Bronchial epithelial cell (primary cell): ENCODE measurements around the gene OSBPL7. TPM values are rescaled to one million over a fixed set of nuclear protein-coding genes. Genes with fewer than 3 reads are reported as not detected.

Experiments used
- DNase-seq: peaks from one replicate; pipeline ENCODE4 v3.0.0-alpha.2; 2010; ENCODE audit warnings: low read depth
- FAIRE-seq: peaks from 2 replicates; lab custom pipeline; 2011; peaks lifted over from hg19 to GRCh38; lab: Jason Lieb, UNC
- H3K27me3 ChIP-seq: 2 replicates; pipeline ENCODE4 v1.5.1; 2011; ENCODE audit warnings: low read length; ENCODE audit not compliant: control insufficient read depth, insufficient read depth
- H3K36me3 ChIP-seq: 2 replicates; pipeline ENCODE4 v1.5.1; 2011; ENCODE audit warnings: low read length; ENCODE audit not compliant: control insufficient read depth, insufficient read depth
- H3K4me3 ChIP-seq: 2 replicates; pipeline ENCODE4 v1.5.1; 2011; ENCODE audit warnings: mild to moderate bottlenecking, low read depth, low read length, control low read depth
- total RNA-seq: library from RNA; depleted of rRNA; stranded (reverse); fragments of >200 nt; gene quantifications from 2 replicates; pipeline ENCODE4 v1.2.1, GENCODE V29; 2014
- TF ChIP-seq, protein P1 (sequence below): IDR thresholded peaks from 2 replicates; pipeline ENCODE4 v1.5.1; 2011; ENCODE audit warnings: mild to moderate bottlenecking, moderate library complexity, low read length, control low read depth, inconsistent platforms; ENCODE audit not compliant: insufficient read depth, severe bottlenecking

Gene OSBPL7
- total RNA-seq, 1 donor from 2014 or later, result 1.3 TPM

DNA sequence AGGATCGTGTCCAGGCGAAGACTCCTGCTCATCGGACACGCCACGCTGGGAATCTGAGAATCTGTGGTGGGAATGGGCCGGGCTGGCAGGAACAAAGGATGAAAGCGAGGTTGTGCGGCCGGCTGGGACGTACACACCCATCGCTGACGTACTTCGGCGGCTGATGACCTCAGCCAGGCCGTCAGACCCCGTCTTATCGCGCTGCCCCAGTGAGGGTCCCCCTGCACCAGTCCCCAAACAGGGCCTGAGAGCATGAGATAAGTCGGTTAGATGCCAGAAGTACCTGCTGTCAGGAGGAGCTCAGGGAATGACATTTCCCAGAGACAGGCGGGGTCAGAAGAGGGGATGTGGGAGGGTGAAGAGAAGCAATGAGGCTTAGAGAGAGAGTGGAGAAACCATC lies 45.3 kb upstream of the OSBPL7 start:
- peak; percentile 52 for FAIRE-seq
- Histone ChIP-seq H3K4me3 (no peak overlapping the region), H3K27me3 (no peaks in the 10 kb centered on the region), H3K36me3 (no peaks in the 10 kb centered on the region)
- peak; percentile 48 for DNase-seq
- TF ChIP-seq, protein P1, sequence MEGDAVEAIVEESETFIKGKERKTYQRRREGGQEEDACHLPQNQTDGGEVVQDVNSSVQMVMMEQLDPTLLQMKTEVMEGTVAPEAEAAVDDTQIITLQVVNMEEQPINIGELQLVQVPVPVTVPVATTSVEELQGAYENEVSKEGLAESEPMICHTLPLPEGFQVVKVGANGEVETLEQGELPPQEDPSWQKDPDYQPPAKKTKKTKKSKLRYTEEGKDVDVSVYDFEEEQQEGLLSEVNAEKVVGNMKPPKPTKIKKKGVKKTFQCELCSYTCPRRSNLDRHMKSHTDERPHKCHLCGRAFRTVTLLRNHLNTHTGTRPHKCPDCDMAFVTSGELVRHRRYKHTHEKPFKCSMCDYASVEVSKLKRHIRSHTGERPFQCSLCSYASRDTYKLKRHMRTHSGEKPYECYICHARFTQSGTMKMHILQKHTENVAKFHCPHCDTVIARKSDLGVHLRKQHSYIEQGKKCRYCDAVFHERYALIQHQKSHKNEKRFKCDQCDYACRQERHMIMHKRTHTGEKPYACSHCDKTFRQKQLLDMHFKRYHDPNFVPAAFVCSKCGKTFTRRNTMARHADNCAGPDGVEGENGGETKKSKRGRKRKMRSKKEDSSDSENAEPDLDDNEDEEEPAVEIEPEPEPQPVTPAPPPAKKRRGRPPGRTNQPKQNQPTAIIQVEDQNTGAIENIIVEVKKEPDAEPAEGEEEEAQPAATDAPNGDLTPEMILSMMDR, result no peak

DNA sequence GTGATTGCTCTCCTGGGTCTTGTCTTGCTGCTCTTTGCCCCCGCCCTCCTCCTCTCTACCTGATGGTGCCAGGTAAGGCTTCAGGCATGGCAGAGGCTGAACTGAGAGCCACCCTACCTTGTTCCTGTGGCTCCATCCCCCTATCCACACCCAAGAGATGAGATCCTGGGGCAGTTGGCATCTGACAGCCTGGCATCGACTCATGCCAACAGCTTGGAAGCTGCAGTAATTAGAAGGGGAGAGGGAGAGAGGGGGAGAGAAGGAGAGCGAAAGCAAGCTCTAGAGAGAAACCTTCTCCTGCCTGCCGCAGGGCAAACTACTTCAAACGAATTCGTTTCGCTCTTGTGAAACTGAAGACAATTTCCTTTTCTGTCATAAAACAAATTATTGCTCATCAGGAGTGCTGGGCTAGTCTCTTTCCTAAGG lies 43.2 kb upstream of the OSBPL7 start:
- FAIRE-seq (peak; percentile 83), DNase-seq (peak; percentile 79)
- Histone ChIP-seq H3K27me3 (no peaks in the 10 kb centered on the region), H3K36me3 (no peaks in the 10 kb centered on the region), H3K4me3 (no peak overlapping the region)
- TF ChIP-seq, protein P1, result no peak

DNA sequence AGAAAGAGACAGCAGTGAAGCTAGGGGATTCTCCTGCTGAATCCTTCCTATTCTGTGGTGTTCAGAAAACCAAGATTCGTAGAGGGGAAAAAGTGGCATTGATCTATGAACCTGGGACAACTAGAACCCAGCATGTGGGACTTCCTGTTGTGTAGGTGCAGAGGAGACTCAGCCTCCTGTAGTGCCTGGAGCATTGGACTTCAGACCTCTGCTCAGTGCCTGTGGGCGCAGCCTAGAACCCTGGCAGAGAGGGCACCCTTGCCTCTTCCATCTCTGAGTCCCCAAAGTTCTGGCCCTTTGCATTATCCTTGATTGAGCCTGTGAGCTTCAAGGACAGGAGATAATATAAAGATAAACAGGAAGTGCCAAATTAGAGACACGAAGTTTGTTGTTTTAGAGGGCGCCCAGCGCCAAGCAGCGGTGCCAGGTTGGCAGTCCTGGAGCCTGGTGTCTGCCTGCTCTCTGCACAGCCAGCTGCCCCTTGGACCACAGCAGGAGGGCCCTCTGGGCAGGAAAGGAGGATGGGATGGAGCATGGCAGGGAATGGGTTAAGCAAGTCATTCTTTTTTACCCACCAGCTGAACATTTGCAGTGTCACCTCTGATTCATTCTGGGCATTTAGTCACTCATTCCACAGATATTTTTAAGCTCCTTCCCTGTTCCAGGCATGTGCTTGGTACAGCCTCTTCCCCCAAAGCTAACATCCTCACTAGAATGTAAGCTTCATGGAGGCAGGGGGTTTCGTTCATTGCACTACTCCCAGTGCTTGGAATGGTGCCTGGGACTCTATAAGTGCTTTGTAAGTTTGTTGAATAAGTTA lies 41.2 kb upstream of the OSBPL7 start:
- peak; percentile 23 for FAIRE-seq
- TF ChIP-seq, protein P1, result no peak
- DNase-seq, result peak; percentile 88
- H3K4me3 ChIP-seq, result no peak overlapping the region
- H3K36me3 ChIP-seq, result no peaks in the 10 kb centered on the region
- no peaks in the 10 kb centered on the region for H3K27me3 ChIP-seq

DNA sequence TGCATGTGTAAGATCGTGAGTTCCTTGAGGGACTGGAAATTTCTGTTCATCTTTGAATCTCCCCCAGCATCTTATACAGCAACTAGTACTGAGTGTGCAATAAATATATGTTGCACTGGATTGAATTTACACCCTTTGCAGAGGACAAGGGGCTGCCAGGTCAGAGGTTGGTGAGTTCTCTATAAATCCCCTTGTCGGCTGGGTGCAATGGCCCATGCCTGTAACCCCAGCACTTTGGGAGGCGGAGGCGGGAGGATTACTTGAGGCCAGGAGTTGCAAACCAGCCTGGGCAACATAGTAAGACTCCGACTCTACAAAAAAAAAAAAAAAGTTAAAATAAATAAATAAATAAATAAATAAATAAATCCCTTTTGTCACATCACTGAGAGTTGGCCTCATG lies 38.8 kb upstream of the OSBPL7 start:
- DNase-seq, result no peak
- H3K27me3 ChIP-seq, result no peaks in the 10 kb centered on the region
- no peaks in the 10 kb centered on the region for H3K36me3 ChIP-seq
- FAIRE-seq, result no peak
- TF ChIP-seq, protein P1, result no peak
- H3K4me3 ChIP-seq, result no peak overlapping the region

DNA sequence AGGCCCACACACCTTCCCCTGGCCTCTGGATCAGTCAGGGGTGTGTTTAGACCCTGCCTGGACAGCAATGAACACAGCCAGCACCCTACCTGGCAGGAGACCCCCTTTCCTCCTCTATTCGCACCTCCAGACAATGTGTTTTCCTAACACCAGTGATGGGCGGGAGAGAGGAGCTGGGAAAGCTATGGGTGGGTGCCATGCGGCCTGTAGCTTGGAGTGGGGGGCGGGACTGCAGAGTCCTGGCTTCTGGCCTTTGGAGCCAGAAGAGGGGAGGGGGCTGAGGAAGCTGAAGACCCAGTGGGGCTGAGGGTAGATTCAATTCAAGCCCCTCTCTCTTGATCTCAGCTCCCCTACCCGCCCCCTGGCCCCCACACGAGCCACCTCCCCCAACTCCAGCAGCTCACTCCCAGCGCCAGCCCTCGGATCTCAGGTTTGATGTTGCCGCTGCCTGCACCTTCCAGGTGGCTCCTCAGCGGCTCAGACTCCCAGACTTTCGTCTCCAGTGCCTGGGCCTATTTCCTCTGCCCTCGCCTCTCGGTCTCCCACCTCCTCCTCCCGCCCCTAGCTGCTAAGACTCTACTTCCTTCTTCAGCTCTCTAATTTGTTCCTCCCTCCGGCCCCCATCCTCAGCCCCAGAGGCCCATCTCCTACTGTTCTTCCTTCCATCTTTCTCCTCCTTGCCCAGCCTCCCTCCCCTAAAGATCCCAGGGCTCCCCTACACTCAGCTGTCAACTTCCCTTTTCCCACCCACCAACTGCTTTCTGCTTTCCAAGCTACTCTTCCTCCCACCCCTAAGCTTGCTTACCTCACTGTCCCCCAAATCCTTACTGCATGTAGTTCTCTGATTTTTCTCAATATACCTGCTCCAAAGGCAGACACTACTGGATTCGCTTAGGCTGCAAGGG lies 36.2 kb upstream of the OSBPL7 start:
- no peak overlapping the region for H3K4me3 ChIP-seq
- DNase-seq, result no peak
- no peaks in the 10 kb centered on the region for H3K36me3 ChIP-seq
- no peak for FAIRE-seq
- TF ChIP-seq, protein P1, result no peak
- H3K27me3 ChIP-seq, result peaks cover 14% of the 10 kb centered on the region
